ENCODE measurements around the gene RBM18. TPM values are rescaled to one million over a fixed set of nuclear protein-coding genes. Genes with fewer than 3 reads are reported as not detected.

Gene RBM18
- total and polyA plus RNA-seq, 2 of the 4 experiments (the other 2 are of a cell fraction) = 8.4 to 15.6 TPM

- DNase-seq (peak; percentile 30), ATAC-seq (ENCODE audit: low read depth) (no peak)
- Histone ChIP-seq H3K4ac (ENCODE audit: low read depth, low read length) (no peak overlapping the region), H3K4me1 (ENCODE audit: control insufficient read depth, insufficient read depth, low read length) (no peaks in the 10 kb centered on the region), H3K23ac (ENCODE audit: low read depth, low read length) (no peak overlapping the region), H4K91ac (ENCODE audit: insufficient read depth, low read depth, low read length) (no peak overlapping the region), H3K14ac (replicated peaks; ENCODE audit: low read depth, low read length) (no peak overlapping the region), H3K9ac (ENCODE audit: low read depth, low read length) (no peak overlapping the region), H2BK120ac (ENCODE audit: low read depth, low read length) (no peak overlapping the region), H2BK20ac (ENCODE audit: low read depth, low read length) (no peak overlapping the region), H3K27me3 (ENCODE audit: control insufficient read depth, insufficient read depth, low read length) (peaks cover 21% of the 10 kb centered on the region), H4K5ac (ENCODE audit: low read depth, low read length) (no peak overlapping the region), H2AK9ac (replicated peaks; ENCODE audit: low read depth, low read length, poor library complexity) (no peak overlapping the region), H3K4me3 (ENCODE audit: insufficient read depth, low read depth, low read length) (no peak overlapping the region), H3K27ac (ENCODE audit: insufficient read depth, low read length) (no peak overlapping the region), H4K20me1 (ENCODE audit: insufficient read depth, low read length) (no peaks in the 10 kb centered on the region), H2AK5ac (ENCODE audit: low read depth, low read length) (no peak overlapping the region), H3K9me1 (ENCODE audit: insufficient read depth, low read length) (no peaks in the 10 kb centered on the region; the same call in 1 of the 2 replicates), H2BK5ac (ENCODE audit: low read depth, low read length, poor library complexity, severe bottlenecking) (no peak overlapping the region), H3K9me3 (ENCODE audit: control insufficient read depth, insufficient read depth, low read length) (no peaks in the 10 kb centered on the region), H3K79me1 (ENCODE audit: low read depth in 1 of 2, low read length in 2 of 2) (no peaks in the 10 kb centered on the region; a peak in 1 of 4 replicates), H3K4me2 (ENCODE audit: low read depth, low read length) (no peak overlapping the region), H2AFZ (replicated peaks; ENCODE audit: low read length, poor library complexity) (no peak overlapping the region), H3K18ac (ENCODE audit: low read depth, low read length) (no peak overlapping the region), H3K56ac (ENCODE audit: extremely low read depth, insufficient read depth, low read length) (no peak overlapping the region), H3K36me3 (ENCODE audit: control insufficient read depth, insufficient read depth, low read length) (peaks cover 11% of the 10 kb centered on the region), H2BK15ac (ENCODE audit: low read depth, low read length) (no peak overlapping the region), H4K8ac (ENCODE audit: low read depth in 2 of 2, low read length in 2 of 2) (no peak overlapping the region)
- no TSS peak for BruUV-seq (replicated peaks)
- POLR2A ChIA-PET (ENCODE audit: unreplicated experiment) = no interaction called here
- TF ChIP-seq BHLHE40 (IDR thresholded peaks at IDR 0.05; ENCODE audit: low read depth, low read length) (no peak), RCOR1 (IDR thresholded peaks at IDR 0.05; ENCODE audit: insufficient replicate concordance, low read length) (no peak), NFE2L2 (IDR thresholded peaks at IDR 0.05; ENCODE audit: low read depth, low read length) (no peak), RAD21 (IDR thresholded peaks at IDR 0.05; ENCODE audit: low read length) (no peak), CHD1 (IDR thresholded peaks at IDR 0.05; ENCODE audit: low read depth, low read length) (no peak), CEBPB (IDR thresholded peaks at IDR 0.05; ENCODE audit: low read depth, low read length) (no peak), USF2 (IDR thresholded peaks at IDR 0.05; ENCODE audit: low read depth, low read length) (no peak), MAFK (IDR thresholded peaks at IDR 0.05; ENCODE audit: low read depth, low read length) (no peak), MXI1 (IDR thresholded peaks at IDR 0.05; ENCODE audit: borderline replicate concordance, low read depth, low read length) (no peak), SMC3 (IDR thresholded peaks at IDR 0.05; ENCODE audit: low read depth, low read length) (no peak)
- in situ Hi-C loops (cut with MboI; ENCODE audit: low sequenced_read_pairs) (no loop called here), intact Hi-C loops (cut with micrococcal nuclease) (no loop called here), dilution Hi-C loops (cut with HindIII; ENCODE audit: low sequenced_read_pairs, unreplicated experiment) (no loop called here)
- CTCF ChIA-PET = interaction anchor here (0.5 kb wide), 1 partner anchor 147 kb away, joined by 3 read pairs; no protein-coding TSS in a partner anchor
- WGBS, 2 experiments (ENCODE audit: extremely low coverage in 2 of 2, insufficient read length in 1 of 2) = 85% methylated on average over 9 of the region's 10 CpGs; no CpG with 5 or more reads in 1 of the 2 experiments
Measured at GRCh38 chr9:122236681-122237080, 28.0 kb downstream of the RBM18 start.

Measured in IMR-90 (cell line).